AG04450 (cell line): ENCODE data around the gene LITAF. TPM values are rescaled to one million over a fixed set of nuclear protein-coding genes. Genes with fewer than 3 reads are reported as not detected.

Experiments
- CTCF ChIA-PET: fragments of 300-600, 350-600 bp; formaldehyde crosslinking; extraction: SDS; loops from one replicate; lab custom pipeline; 2022; ENCODE audit warnings: antibody characterized with exemption, inconsistent platforms; lab: Charles Lee
- POLR2A ChIA-PET: fragments of 350-600 bp; formaldehyde crosslinking; extraction: SDS; loops from one replicate; lab custom pipeline; 2021; ENCODE audit warnings: antibody characterized with exemption, inconsistent platforms; lab: Yijun Ruan, JAX
- DNase-seq: peaks from one replicate; pipeline ENCODE4 v3.0.0-alpha.2; 2011; ENCODE audit warnings: low read depth, low spot score
- H3K27ac ChIP-seq: one replicate; pipeline ENCODE4 v1.5.1; 2012; ENCODE audit warnings: low read depth, low read length, control low read depth
- H3K27me3 ChIP-seq: one replicate; pipeline ENCODE4 v1.6.0; 2012; ENCODE audit warnings: low read length; ENCODE audit not compliant: control insufficient read depth, insufficient read depth
- H3K4me3 ChIP-seq: 2 replicates; pipeline ENCODE4 v1.5.1; 2011; ENCODE audit warnings: mild to moderate bottlenecking, low read depth, low read length, control low read depth
- H3K9me3 ChIP-seq: 2 replicates; pipeline ENCODE4 v1.5.1; 2012; ENCODE audit warnings: low read length; ENCODE audit not compliant: control insufficient read depth, insufficient read depth
- polyA plus RNA-seq: library from polyadenylated mRNA; depleted of rRNA; stranded (reverse); fragments of >200 nt; gene quantifications from 2 replicates; pipeline ENCODE4 v1.2.3, GENCODE V29; 2011
- TF ChIP-seq, protein P1 (sequence below): IDR thresholded peaks from 2 replicates; pipeline ENCODE4 v1.5.1; 2011; ENCODE audit warnings: low read depth, low read length, control low read depth, inconsistent platforms

The LITAF gene
- polyA plus RNA-seq, 1 experiment: 190 TPM

DNA sequence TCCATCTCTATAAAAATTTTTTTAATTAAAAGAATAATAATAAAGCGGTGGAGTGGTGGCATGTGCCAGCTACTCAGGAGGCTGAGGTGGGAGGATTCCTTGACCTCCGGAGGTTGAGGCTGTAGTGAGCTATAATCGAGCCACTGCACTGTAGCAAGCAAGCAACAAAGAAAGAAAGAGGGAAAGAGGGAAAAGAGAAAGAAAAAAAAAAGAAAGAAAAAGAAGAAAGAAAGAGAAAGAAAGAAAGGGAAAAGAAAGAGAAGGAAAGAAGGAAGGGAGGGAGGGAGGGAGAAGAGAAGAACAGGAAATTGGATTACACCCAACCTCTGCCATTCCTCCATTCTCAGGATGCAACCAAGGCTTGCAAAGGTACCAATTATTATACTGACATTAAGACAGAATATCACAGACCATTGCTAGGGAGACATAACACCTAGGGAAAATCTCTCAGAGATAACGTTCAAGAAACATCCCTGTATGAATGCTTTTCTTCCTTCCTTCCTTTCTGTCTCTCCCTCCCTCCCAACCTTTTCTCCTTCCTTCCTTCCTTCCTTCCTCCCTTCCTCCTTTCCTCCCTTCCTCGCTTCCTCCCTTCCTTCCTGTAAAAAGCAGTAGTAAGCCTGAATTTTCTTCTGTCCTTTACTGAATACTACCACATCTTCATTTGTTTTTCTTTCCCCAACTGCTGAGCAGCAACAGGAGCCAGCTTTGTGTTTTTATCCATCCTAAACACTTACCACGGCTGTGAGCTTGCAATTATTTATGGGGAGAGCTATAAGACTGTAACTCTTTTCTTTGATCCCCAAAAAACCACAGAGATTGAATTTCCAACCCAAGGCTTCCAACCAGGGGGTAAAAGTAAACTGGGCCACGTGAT, 1.8 kb upstream of the LITAF start:
- DNase-seq: no peak
- no peak overlapping the region for H3K4me3 ChIP-seq
- H3K27me3 ChIP-seq: no peaks in the 10 kb centered on the region
- ChIA-PET POLR2A (interaction anchor here (0.6 to 1.6 kb wide), 3 partner anchors 44 to 246 kb away, joined by 5 to 9 read pairs (median 6); no protein-coding TSS in a partner anchor), CTCF (interaction anchor here (0.6 to 3.9 kb wide), 5 partner anchors 53 to 639 kb away, joined by 3 to 15 read pairs (median 6); no protein-coding TSS in a partner anchor)
- no peaks in the 10 kb centered on the region; the same call in 1 of the 2 replicates for H3K9me3 ChIP-seq
- TF ChIP-seq, protein P1, sequence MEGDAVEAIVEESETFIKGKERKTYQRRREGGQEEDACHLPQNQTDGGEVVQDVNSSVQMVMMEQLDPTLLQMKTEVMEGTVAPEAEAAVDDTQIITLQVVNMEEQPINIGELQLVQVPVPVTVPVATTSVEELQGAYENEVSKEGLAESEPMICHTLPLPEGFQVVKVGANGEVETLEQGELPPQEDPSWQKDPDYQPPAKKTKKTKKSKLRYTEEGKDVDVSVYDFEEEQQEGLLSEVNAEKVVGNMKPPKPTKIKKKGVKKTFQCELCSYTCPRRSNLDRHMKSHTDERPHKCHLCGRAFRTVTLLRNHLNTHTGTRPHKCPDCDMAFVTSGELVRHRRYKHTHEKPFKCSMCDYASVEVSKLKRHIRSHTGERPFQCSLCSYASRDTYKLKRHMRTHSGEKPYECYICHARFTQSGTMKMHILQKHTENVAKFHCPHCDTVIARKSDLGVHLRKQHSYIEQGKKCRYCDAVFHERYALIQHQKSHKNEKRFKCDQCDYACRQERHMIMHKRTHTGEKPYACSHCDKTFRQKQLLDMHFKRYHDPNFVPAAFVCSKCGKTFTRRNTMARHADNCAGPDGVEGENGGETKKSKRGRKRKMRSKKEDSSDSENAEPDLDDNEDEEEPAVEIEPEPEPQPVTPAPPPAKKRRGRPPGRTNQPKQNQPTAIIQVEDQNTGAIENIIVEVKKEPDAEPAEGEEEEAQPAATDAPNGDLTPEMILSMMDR: no peak
- no peak overlapping the region for H3K27ac ChIP-seq

DNA sequence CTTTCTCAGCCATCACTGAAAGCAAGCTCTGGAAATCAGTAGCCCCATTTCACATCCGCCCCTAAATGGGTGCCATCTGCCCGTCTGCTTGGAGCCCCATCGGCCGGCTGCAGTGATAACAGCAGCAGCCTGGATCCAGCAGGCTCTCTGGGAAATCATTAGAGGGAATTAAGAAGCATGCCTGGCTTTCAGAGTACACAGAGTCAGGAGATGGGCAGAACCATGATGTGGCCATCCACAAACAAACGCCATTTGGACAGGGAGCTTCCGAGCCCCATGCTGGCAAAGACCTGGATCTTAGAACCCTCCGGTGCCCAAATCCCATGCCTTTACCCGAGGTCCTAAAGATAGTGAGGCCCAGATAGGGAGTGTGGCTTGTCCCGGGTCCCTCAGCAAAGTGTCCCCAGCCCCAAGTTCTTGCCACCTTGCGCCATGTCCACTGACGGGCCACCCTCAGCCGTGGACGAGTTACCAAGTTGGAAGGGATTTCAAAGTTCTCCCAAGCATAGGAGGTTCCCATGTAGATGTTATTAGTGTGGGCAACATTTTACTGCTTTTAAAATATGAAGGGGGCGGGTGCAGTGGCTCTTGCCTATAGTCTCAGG, 1.0 kb upstream of the LITAF start:
- Histone ChIP-seq H3K9me3 (no peaks in the 10 kb centered on the region; the same call in 1 of the 2 replicates), H3K27me3 (no peaks in the 10 kb centered on the region), H3K27ac (no peak overlapping the region), H3K4me3 (peak overlapping the region; percentile 90)
- POLR2A ChIA-PET: interaction anchor here (0.7 to 1.6 kb wide), 4 partner anchors 11 to 209 kb away, joined by 4 to 10 read pairs (median 9); partner anchors contain the start of gene ZC3H7A
- TF ChIP-seq, protein P1: no peak
- CTCF ChIA-PET: interaction anchor here (0.5 to 3.9 kb wide), 6 partner anchors 42 to 198 kb away, joined by 3 to 15 read pairs (median 6); no protein-coding TSS in a partner anchor
- no peak for DNase-seq

DNA sequence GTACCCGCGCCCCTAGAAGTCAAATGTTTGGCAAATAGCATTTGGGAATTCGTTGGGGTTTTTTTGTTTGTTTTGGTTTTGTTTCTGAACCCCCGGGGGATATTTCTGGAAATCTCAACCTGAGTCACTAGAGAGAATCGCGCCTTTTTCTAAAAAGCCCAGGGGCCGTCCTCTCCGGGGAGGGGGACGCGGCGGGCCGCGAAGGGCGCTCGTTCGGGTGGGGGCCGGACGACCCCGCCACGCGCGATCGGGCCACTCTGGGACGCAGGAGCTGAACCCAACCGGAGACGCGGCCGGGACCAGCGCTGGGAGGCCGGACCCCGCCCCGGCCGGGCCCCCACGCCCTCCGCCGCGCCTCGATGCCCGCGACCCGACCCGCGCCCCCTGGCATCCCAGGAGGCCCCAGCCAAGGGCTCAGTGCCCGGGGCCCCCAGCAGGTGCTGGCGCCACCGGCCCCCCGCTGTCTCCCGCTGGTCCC, 302 bp downstream of the LITAF start:
- H3K9me3 ChIP-seq: no peaks in the 10 kb centered on the region; the same call in 1 of the 2 replicates
- CTCF ChIA-PET: interaction anchor here (1.2 to 3.9 kb wide), 3 partner anchors 55 to 179 kb away, joined by 3 to 15 read pairs (median 8); no protein-coding TSS in a partner anchor
- H3K27me3 ChIP-seq: no peaks in the 10 kb centered on the region
- TF ChIP-seq, protein P1: no peak
- peak overlapping the region; percentile 57 for H3K27ac ChIP-seq
- POLR2A ChIA-PET: interaction anchor here (0.6 to 1.6 kb wide), 6 partner anchors 12 to 54 kb away, joined by 4 to 9 read pairs (median 5); no protein-coding TSS in a partner anchor
- peak overlapping the region; percentile 90 for H3K4me3 ChIP-seq
- DNase-seq: no peak

DNA sequence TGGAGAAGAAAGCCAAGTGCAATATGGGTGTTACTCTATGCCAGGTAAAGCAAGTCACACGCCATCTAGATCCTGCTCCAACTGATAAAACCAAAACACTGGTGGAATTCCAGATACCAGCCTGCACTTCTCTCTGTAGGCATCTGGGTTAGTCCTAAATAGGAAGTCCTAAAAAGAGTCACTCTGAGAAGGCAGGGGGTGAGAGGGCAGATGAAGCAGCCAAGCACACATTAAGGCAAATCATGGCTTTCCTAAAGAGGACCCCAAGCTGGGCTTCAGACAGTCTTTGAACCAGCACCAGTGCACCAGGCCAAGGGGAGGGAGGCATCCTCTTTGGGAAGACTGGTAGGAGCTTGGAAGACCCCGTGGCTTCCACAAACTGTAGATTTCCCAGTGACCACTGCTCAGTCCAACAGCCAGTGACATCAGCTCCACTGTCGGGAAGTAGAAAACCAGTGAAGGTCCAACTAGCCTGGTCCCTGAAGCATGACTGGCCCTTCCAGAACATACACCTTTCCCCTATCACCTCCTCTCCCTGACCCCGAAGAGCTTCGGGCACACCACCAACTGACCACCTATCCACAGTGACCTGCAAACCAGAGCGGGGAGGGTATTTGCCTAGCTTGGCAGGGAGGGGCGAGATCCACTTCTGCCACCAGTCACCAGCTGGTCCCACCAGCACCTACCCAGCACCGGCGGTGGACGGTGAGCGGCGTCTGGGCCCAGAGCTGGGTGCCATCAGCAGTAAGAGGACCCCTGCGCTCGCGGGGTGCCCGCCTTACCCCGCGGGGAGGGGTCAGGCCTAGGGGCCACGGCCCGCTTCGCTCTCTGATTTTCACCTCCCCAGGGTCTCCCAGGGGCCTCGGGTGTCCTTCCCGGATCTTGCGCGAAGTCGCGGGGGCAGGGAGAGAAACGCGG, 1.0 kb downstream of the LITAF start:
- Histone ChIP-seq H3K9me3 (no peaks in the 10 kb centered on the region; the same call in 1 of the 2 replicates), H3K27ac (peak overlapping the region; percentile 57), H3K27me3 (no peaks in the 10 kb centered on the region), H3K4me3 (peak overlapping the region; percentile 90)
- TF ChIP-seq, protein P1: no peak
- DNase-seq: no peak
- ChIA-PET CTCF (interaction anchor here (1.2 to 3.9 kb wide), 2 partner anchors 54 to 56 kb away, joined by 3 to 15 read pairs; no protein-coding TSS in a partner anchor), POLR2A (interaction anchor here (1.5 kb wide), 1 partner anchor 55 kb away, joined by 5 read pairs; no protein-coding TSS in a partner anchor)
